D721Med (cell line): Measurements from ENCODE around the gene CLDN20.
"Not testable (repeated sequence)": the region's sequence is repeated elsewhere in the genome, so short reads cannot be mapped to it uniquely, and the experiment has no call there.

Experiments used
- DNase-seq: peaks from one replicate; pipeline ENCODE4 v3.0.0; 2011; ENCODE audit warnings: low spot score; ENCODE audit not compliant: insufficient read length
- FAIRE-seq: peaks from 2 replicates; lab custom pipeline; 2011; peaks lifted over from hg19 to GRCh38; lab: Jason Lieb, UNC
- TF ChIP-seq, protein P1 (sequence below): IDR thresholded peaks from 2 replicates; pipeline ENCODE4 v1.5.1; 2012; ENCODE audit warnings: mild to moderate bottlenecking, control low read depth; ENCODE audit not compliant: insufficient read depth; ENCODE audit errors: missing control alignments

The CLDN20 gene, protein sequence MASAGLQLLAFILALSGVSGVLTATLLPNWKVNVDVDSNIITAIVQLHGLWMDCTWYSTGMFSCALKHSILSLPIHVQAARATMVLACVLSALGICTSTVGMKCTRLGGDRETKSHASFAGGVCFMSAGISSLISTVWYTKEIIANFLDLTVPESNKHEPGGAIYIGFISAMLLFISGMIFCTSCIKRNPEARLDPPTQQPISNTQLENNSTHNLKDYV

DNA sequence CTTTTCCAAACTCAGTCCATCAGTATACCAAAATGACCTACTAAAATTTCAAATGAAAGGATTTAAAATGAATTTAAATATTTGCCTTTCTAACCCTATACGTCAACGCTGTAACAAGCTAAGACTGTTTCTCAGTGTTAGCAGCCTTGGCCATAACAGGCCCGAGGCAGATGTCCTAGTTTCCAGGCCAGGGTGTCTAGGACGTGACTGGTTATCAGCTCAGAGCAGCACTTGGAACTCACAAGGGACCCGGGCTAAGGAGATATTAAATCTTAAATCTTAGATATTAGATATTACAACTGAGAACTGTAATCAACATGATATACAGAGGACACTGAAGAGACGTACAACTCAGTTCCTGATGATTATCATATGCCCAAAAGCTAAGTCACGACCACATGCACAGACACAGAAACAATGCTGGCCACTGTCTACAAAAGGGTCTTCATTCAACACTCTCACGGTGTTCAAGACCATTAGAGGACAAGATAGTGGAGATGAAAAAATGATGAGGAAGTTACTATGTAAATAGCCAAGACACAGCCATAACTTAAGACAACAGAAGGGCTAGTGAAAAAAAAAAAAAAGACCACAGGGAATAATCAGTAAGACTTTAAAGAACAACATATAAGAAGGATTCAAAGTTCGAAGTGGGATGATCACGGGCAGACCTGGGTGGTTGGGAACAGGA is at the start of gene CLDN20:
CLDN20 (plus strand) TSS at position 641 of the 691 bp plus-strand sequence. CDS start 11,707 bp downstream, outside the sequence.
- FAIRE-seq (no peak), DNase-seq (no peak)
- TF ChIP-seq, protein P1, sequence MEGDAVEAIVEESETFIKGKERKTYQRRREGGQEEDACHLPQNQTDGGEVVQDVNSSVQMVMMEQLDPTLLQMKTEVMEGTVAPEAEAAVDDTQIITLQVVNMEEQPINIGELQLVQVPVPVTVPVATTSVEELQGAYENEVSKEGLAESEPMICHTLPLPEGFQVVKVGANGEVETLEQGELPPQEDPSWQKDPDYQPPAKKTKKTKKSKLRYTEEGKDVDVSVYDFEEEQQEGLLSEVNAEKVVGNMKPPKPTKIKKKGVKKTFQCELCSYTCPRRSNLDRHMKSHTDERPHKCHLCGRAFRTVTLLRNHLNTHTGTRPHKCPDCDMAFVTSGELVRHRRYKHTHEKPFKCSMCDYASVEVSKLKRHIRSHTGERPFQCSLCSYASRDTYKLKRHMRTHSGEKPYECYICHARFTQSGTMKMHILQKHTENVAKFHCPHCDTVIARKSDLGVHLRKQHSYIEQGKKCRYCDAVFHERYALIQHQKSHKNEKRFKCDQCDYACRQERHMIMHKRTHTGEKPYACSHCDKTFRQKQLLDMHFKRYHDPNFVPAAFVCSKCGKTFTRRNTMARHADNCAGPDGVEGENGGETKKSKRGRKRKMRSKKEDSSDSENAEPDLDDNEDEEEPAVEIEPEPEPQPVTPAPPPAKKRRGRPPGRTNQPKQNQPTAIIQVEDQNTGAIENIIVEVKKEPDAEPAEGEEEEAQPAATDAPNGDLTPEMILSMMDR = no peak

DNA sequence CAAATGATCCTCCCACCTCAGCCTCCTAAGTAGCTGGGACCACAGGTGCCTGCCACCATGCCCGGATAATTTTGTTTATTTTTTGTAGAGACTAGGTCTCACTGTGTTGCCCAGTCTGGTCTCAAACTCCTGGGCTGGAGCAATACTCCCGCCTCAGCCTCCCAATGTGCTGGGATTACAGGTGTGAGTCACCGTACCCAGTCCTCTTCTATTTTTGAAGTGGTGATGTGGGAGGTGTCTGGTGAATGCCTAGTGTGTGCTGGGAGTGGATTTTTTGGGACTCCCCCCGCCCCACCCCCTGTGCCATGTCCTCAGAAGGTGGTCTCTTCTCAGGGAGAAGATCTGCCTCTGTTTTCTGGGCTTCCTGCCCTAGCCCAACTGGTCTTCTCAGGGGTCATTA is 47.9 kb upstream of the CLDN20 start:
- DNase-seq (no peak), FAIRE-seq (no peak)
- TF ChIP-seq, protein P1 = no peak

DNA sequence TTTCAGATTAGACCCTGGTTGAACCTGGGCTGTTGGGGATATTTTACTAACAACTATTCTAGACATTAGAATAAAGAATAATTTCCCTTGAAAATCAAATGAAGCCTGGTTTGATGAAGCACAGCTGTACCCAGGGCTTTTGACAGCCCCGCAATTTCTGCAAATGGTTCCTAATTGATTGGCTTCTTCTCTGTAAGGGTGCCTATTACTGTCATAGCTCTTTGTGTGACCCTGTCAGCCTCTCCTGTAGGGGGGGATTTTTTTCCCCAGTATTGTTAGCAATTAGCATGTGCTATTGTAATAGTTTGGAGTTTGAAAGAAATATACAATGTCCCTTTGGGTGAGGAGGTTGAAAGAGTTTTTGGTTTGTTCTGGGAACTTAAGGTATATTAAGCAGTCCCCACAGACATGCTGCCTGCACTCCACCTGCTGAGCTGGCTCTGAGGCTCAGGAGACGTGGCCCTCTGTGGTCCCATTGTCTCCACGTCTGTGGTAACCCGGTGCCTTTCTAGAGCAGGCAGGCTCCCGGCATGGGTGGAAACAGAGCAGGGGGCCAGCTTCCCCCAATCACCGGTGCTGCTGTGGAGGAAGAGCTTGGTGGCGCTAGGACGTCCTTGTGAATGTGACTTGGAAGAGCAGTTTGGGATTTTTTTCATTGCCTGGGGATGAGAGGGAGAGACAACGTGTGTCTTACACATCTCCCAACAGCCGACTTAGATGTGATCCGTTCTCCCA is 47.3 kb upstream of the CLDN20 start:
- FAIRE-seq (no peak), DNase-seq (no peak)
- TF ChIP-seq, protein P1 = no peak

DNA sequence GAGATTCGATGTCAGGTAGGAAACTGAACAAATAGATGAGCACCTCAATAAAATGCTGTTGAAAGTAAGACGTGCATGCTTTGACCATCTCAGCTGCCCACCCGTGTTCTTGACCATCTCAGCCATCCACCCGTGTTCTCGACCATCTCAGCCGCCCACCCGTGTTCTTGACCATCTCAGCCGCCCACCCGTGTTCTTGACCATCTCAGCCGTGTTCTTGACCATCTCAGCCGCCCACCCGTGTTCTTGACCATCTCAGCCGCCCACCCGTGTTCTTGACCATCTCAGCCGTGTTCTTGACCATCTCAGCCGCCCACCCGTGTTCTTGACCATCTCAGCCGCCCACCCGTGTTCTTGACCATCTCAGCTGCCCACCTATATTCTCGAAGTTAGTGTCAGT is 45.1 kb upstream of the CLDN20 start:
- not testable (repeated sequence) for DNase-seq, FAIRE-seq

DNA sequence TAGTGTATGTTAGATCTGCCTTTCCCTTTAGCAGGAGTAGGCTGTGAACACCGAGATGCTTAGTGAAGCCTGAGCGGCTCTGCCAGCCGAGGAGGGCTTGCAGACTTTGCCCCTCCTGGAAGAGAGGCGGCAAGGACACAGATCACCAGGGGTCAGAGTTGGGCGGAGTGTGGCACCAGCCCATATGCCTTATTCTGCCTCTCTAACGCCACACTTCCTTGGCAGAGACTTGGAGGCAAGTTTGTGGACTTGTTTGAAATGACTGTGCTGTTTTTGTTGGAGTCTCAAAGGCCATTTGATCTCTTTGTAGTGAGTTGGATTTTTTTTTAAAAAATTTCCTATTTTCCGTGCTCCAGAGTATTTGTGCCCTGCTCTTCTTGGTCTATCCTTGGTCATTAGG is 44.5 kb upstream of the CLDN20 start:
- FAIRE-seq = no peak
- TF ChIP-seq, protein P1 = no peak
- no peak for DNase-seq

DNA sequence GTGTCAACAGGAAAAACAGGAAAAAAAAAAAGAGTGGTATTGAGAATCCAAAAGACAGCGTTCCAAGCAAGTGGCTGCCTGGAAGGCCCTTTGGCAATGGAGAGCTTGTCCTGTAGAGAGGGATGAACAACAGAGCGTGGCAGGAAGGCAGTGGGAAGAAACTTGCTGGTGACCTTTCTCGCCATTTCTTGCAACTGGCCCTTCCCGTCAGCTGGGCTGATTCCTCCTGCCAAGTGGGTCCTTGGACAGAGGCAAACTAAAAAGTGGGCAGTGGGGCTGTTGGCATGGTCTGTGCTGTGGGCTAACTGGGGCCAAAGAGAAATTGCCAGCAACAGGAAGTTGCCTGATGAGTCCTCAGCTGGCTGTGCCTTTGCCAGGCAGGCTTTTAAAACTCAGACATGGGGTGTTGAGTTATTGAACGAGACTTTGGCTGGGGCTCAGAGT is 43.9 kb upstream of the CLDN20 start:
- TF ChIP-seq, protein P1 = no peak
- DNase-seq = no peak
- no peak for FAIRE-seq

DNA sequence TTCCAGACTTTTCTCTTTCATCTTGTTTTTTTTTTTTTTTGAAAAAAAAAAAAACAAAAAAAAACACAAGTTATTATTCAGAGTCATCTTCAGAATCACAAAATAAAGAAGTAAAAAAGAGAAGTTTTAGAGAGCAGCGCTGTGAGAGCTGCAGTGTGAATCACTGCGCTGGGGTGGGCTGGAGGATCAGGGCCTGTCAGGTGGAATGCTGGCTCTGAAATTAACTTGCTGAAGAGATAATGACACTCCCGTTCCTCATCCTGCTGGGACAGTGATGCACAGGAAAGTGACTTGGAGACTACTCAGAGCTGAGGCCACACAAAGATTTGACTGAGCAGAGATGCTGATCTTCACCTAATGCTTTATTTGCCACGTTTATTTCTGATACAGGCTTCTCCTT is 42.7 kb upstream of the CLDN20 start:
- no peak for DNase-seq
- TF ChIP-seq, protein P1 = no peak
- FAIRE-seq = no peak
